MM.1S (cell line): ENCODE results near the gene FRMD7.

ENCODE experiments used
- EZH2 ChIP-seq: fragments of 300-600 bp; sonication (generic); optimal IDR thresholded peaks from 2 replicates; pipeline ENCODE3; 2017; ENCODE audit warnings: low read depth, mild to moderate bottlenecking, antibody characterized with exemption, low read length, mixed read lengths
- TF ChIP-seq, protein P1 (sequence below): fragments of 300-600 bp; sonication (generic); IDR thresholded peaks from 2 replicates; pipeline ENCODE4 v1.5.1; 2016; ENCODE audit warnings: antibody characterized with exemption, low read length, mixed read lengths

DNA sequence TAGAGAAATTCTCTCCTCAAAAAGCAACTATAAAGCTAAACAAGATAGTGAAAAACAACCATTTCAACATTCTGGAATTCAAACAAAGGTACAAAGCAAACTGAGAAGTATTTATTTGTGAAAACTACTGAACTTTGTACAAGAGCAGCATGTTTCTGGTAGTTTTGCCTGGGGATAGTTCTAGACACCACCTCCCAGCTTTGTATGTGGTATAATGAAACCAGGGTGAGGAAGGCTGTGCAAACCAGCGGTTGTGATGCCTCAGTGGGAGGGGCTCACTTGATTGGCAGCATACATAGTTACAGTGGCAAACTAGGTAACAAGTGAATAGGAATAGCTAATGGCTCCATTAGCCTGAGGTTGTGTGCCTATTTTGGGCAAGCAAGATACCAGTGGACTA lies 18.6 kb upstream of the FRMD7 start:
- TF ChIP-seq, protein P1, sequence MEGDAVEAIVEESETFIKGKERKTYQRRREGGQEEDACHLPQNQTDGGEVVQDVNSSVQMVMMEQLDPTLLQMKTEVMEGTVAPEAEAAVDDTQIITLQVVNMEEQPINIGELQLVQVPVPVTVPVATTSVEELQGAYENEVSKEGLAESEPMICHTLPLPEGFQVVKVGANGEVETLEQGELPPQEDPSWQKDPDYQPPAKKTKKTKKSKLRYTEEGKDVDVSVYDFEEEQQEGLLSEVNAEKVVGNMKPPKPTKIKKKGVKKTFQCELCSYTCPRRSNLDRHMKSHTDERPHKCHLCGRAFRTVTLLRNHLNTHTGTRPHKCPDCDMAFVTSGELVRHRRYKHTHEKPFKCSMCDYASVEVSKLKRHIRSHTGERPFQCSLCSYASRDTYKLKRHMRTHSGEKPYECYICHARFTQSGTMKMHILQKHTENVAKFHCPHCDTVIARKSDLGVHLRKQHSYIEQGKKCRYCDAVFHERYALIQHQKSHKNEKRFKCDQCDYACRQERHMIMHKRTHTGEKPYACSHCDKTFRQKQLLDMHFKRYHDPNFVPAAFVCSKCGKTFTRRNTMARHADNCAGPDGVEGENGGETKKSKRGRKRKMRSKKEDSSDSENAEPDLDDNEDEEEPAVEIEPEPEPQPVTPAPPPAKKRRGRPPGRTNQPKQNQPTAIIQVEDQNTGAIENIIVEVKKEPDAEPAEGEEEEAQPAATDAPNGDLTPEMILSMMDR = no peak
- no peak for TF ChIP-seq EZH2
